Epithelial cell of prostate (primary cell): ENCODE results near the gene CEP41.
A peak's percentile ranks its signal among the peaks of the same experiment; 100 is the strongest.

ENCODE experiments used
- DNase-seq: peaks from one replicate; pipeline ENCODE4 v3.0.0-alpha.2; 2011; ENCODE audit warnings: low read depth, low spot score
- H3K27ac ChIP-seq: fragments of 450-650 bp; 2 replicates; pipeline ENCODE4 v1.5.1; 2017; ENCODE audit warnings: mild to moderate bottlenecking

CEP41 gene

GRCh38 chr7:130423501-130424037 is 17.2 kb downstream of the CEP41 start:
- H3K27ac ChIP-seq: no peak overlapping the region
- no peak for DNase-seq

- no peak for DNase-seq
- peak overlapping the region; percentile 98 for H3K27ac ChIP-seq
These were observed 19.1 kb downstream of the CEP41 start for GRCh38 chr7:130421684-130422083.

GRCh38 chr7:130420943-130421578 is 19.8 kb downstream of the CEP41 start:
- H3K27ac ChIP-seq: peak overlapping the region; percentile 98
- DNase-seq: no peak

GRCh38 chr7:130419658-130420057 is 21.2 kb downstream of the CEP41 start:
- peak; percentile 92 for DNase-seq
- peak overlapping the region; percentile 98 for H3K27ac ChIP-seq

GRCh38 chr7:130418306-130418705 is 22.5 kb downstream of the CEP41 start:
- DNase-seq: peak; percentile 75
- peak overlapping the region; percentile 98 for H3K27ac ChIP-seq

- DNase-seq: no peak
- H3K27ac ChIP-seq: peak overlapping the region; percentile 98
These were observed 23.6 kb downstream of the CEP41 start for GRCh38 chr7:130417213-130417612.

- no peak for DNase-seq
- no peak overlapping the region for H3K27ac ChIP-seq
These were observed 25.8 kb downstream of the CEP41 start for GRCh38 chr7:130415006-130415405.

GRCh38 chr7:130413201-130413600 is 27.6 kb downstream of the CEP41 start:
- DNase-seq: no peak
- no peak overlapping the region for H3K27ac ChIP-seq

GRCh38 chr7:130410868-130411541 is 29.8 kb downstream of the CEP41 start:
- H3K27ac ChIP-seq: no peak overlapping the region
- DNase-seq: no peak

- no peak for DNase-seq
- H3K27ac ChIP-seq: no peak overlapping the region
These were observed 31.1 kb downstream of the CEP41 start for GRCh38 chr7:130409712-130410072.

- no peak for DNase-seq
- no peak overlapping the region for H3K27ac ChIP-seq
These were observed 31.6 kb downstream of the CEP41 start for GRCh38 chr7:130409067-130409711.

GRCh38 chr7:130405003-130405402 is 35.8 kb downstream of the CEP41 start:
- no peak for DNase-seq
- no peak overlapping the region for H3K27ac ChIP-seq

- no peak overlapping the region for H3K27ac ChIP-seq
- DNase-seq: no peak
These were observed 39.2 kb downstream of the CEP41 start for GRCh38 chr7:130401578-130401977.

- H3K27ac ChIP-seq: no peak overlapping the region
- no peak for DNase-seq
These were observed 39.7 kb downstream of the CEP41 start for GRCh38 chr7:130401101-130401500.

GRCh38 chr7:130400120-130400572 is 40.7 kb downstream of the CEP41 start:
- H3K27ac ChIP-seq: no peak overlapping the region
- no peak for DNase-seq

GRCh38 chr7:130398526-130399090 is 42.2 kb downstream of the CEP41 start:
- no peak overlapping the region for H3K27ac ChIP-seq
- DNase-seq: no peak

GRCh38 chr7:130397758-130398073 is 43.1 kb downstream of the CEP41 start:
- H3K27ac ChIP-seq: no peak overlapping the region
- DNase-seq: no peak

- DNase-seq: no peak
- no peak overlapping the region for H3K27ac ChIP-seq
These were observed 43.6 kb downstream of the CEP41 start for GRCh38 chr7:130397051-130397757.

GRCh38 chr7:130396109-130396508 is 44.7 kb downstream of the CEP41 start:
- DNase-seq: no peak
- H3K27ac ChIP-seq: no peak overlapping the region

- DNase-seq: no peak
- no peak overlapping the region for H3K27ac ChIP-seq
These were observed 45.4 kb downstream of the CEP41 start for GRCh38 chr7:130395421-130395820.
